Prostate gland (tissue), 2 donors: ENCODE results near the gene JARID2.

Experiments
- POLR2A ChIP-seq: fragments of 450-650 bp; IDR thresholded peaks from one replicate; pipeline ENCODE4 v1.6.1; 2016; ENCODE audit warnings: antibody characterized with exemption, mild to moderate bottlenecking
- POLR2AphosphoS5 ChIP-seq: sonication (generic); formaldehyde crosslinking; IDR thresholded peaks from one replicate; pipeline ENCODE4 v1.6.1; 2017; ENCODE audit warnings: antibody characterized with exemption
- TF ChIP-seq, protein P1 (sequence below), 4 experiments: fragments of 200-600 bp in 2 of 4; fragments of 450-650 bp in 2 of 4; sonication (generic) in 2 of 4; IDR thresholded peaks; 1 replicate in 3 of 4; 2 replicates in 1 of 4; pipeline ENCODE4 v1.5.1; 2016 to 2019; ENCODE audit warnings: antibody characterized with exemption in 4 of 4, mild to moderate bottlenecking in 2 of 4, moderate library complexity in 2 of 4

DNA sequence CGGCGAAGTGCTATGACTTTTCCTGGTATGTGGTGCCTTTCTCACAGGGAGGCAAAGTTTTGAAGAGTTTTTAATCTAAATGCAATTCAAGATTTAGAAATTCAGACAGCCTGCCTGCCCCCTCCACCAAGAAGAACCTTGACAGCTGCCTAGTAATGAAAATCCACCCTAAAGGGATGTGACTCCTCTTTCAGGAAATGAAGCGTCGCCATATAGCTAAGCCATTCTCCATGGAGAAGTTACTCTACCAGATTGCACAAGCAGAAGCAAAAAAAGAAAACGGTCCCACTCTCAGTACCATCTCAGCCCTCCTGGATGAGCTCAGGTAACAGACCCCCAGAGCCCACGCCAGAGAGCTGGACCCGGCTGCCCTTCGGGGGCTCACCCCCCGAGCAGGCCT, 266.9 kb downstream of the JARID2 start:
- TF ChIP-seq POLR2A: no peak
- TF ChIP-seq, protein P1, sequence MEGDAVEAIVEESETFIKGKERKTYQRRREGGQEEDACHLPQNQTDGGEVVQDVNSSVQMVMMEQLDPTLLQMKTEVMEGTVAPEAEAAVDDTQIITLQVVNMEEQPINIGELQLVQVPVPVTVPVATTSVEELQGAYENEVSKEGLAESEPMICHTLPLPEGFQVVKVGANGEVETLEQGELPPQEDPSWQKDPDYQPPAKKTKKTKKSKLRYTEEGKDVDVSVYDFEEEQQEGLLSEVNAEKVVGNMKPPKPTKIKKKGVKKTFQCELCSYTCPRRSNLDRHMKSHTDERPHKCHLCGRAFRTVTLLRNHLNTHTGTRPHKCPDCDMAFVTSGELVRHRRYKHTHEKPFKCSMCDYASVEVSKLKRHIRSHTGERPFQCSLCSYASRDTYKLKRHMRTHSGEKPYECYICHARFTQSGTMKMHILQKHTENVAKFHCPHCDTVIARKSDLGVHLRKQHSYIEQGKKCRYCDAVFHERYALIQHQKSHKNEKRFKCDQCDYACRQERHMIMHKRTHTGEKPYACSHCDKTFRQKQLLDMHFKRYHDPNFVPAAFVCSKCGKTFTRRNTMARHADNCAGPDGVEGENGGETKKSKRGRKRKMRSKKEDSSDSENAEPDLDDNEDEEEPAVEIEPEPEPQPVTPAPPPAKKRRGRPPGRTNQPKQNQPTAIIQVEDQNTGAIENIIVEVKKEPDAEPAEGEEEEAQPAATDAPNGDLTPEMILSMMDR (IDR thresholded peaks at IDR 0.05): no peak
- TF ChIP-seq POLR2AphosphoS5: no peak
